ENCODE results near the gene LRPAP1.
"Not testable (repeated sequence)": the region's sequence is repeated elsewhere in the genome, so short reads cannot be mapped to it uniquely, and the experiment has no call there.

LRPAP1 gene

GRCh38 chr4:3513807-3514206, 18.4 kb downstream of the LRPAP1 start:
- Histone ChIP-seq H4K91ac (ENCODE audit: low read length) (no peak overlapping the region), H3K27me3 (ENCODE audit: control insufficient read depth in 1 of 2, insufficient read depth in 1 of 2, low read length in 2 of 2) (no peaks in the 10 kb centered on the region), H2BK5ac (ENCODE audit: low read depth, low read length, poor library complexity, severe bottlenecking) (no peak overlapping the region), H4K8ac (ENCODE audit: low read length) (no peak overlapping the region), H3K4ac (ENCODE audit: low read depth in 1 of 2, low read length in 2 of 2) (no peak overlapping the region), H3K9ac (ENCODE audit: low read length) (no peak overlapping the region), H3K79me1 (replicated peaks; ENCODE audit: low read length, poor library complexity, severe bottlenecking) (peaks cover 22% of the 10 kb centered on the region), H2AFZ (ENCODE audit: low read depth, low read length) (no peak overlapping the region), H2BK120ac (ENCODE audit: low read depth, low read length) (no peak overlapping the region), H3K23ac (ENCODE audit: low read length in 2 of 2) (no peak overlapping the region), H3K14ac (ENCODE audit: low read length in 2 of 2) (no peak overlapping the region), H2BK15ac (ENCODE audit: low read depth, poor library complexity, severe bottlenecking) (no peak overlapping the region), H3K4me3 (ENCODE audit: insufficient read depth in 1 of 2, low read depth in 1 of 2, low read length in 2 of 2) (no peak overlapping the region), H3K36me3 (ENCODE audit: control insufficient read depth in 1 of 2, insufficient read depth in 2 of 2, low read depth in 1 of 2, low read length in 2 of 2) (peaks cover 90 to 94% of the 10 kb centered on the region in 2 experiments), H2BK12ac (ENCODE audit: low read length in 2 of 2) (no peak overlapping the region), H2AK5ac (ENCODE audit: low read length, severe bottlenecking) (no peak overlapping the region), H3K4me2 (ENCODE audit: low read length, poor library complexity, severe bottlenecking) (no peak overlapping the region), H3K27ac (ENCODE audit: low read length, poor library complexity, severe bottlenecking) (no peak overlapping the region), H3K9me3 (ENCODE audit: control insufficient read depth, low read length) (no peaks in the 10 kb centered on the region), H3K18ac (ENCODE audit: low read depth in 1 of 2, low read length in 2 of 2) (no peak overlapping the region), H3K4me1 (ENCODE audit: control insufficient read depth, insufficient read depth, low read depth, low read length) (no peaks in the 10 kb centered on the region)
- DNase-seq, result no peak
- 96% methylated on average over 18 of the region's 18 CpGs for WGBS

GRCh38 chr4:3512719-3513118, 19.5 kb downstream of the LRPAP1 start:
- Histone ChIP-seq H3K27ac (ENCODE audit: low read length, poor library complexity, severe bottlenecking) (no peak overlapping the region), H2BK120ac (ENCODE audit: low read depth, low read length) (no peak overlapping the region), H4K8ac (ENCODE audit: low read length) (no peak overlapping the region), H2BK12ac (ENCODE audit: low read length in 2 of 2) (no peak overlapping the region), H2AK5ac (ENCODE audit: low read length, severe bottlenecking) (no peak overlapping the region), H4K91ac (ENCODE audit: low read length) (no peak overlapping the region), H3K23ac (ENCODE audit: low read length in 2 of 2) (no peak overlapping the region), H3K4me2 (ENCODE audit: low read length, poor library complexity, severe bottlenecking) (no peak overlapping the region), H3K4ac (ENCODE audit: low read depth in 1 of 2, low read length in 2 of 2) (no peak overlapping the region), H2BK5ac (ENCODE audit: low read depth, low read length, poor library complexity, severe bottlenecking) (no peak overlapping the region), H3K4me1 (ENCODE audit: control insufficient read depth, insufficient read depth, low read depth, low read length) (no peaks in the 10 kb centered on the region), H3K9me3 (ENCODE audit: control insufficient read depth, low read length) (no peaks in the 10 kb centered on the region), H2AFZ (ENCODE audit: low read depth, low read length) (no peak overlapping the region), H3K4me3 (ENCODE audit: insufficient read depth in 1 of 2, low read depth in 1 of 2, low read length in 2 of 2) (no peak overlapping the region), H3K14ac (ENCODE audit: low read length in 2 of 2) (no peak overlapping the region), H3K79me1 (replicated peaks; ENCODE audit: low read length, poor library complexity, severe bottlenecking) (peaks cover 25% of the 10 kb centered on the region), H3K27me3 (ENCODE audit: control insufficient read depth in 1 of 2, insufficient read depth in 1 of 2, low read length in 2 of 2) (no peaks in the 10 kb centered on the region), H3K9ac (ENCODE audit: low read length) (no peak overlapping the region), H2BK15ac (ENCODE audit: low read depth, poor library complexity, severe bottlenecking) (no peak overlapping the region), H3K18ac (ENCODE audit: low read depth in 1 of 2, low read length in 2 of 2) (no peak overlapping the region), H3K36me3 (ENCODE audit: control insufficient read depth in 1 of 2, insufficient read depth in 2 of 2, low read depth in 1 of 2, low read length in 2 of 2) (peaks cover 88 to 90% of the 10 kb centered on the region in 2 experiments)
- 97% methylated on average over 22 of the region's 22 CpGs for WGBS
- DNase-seq, result no peak

DNA sequence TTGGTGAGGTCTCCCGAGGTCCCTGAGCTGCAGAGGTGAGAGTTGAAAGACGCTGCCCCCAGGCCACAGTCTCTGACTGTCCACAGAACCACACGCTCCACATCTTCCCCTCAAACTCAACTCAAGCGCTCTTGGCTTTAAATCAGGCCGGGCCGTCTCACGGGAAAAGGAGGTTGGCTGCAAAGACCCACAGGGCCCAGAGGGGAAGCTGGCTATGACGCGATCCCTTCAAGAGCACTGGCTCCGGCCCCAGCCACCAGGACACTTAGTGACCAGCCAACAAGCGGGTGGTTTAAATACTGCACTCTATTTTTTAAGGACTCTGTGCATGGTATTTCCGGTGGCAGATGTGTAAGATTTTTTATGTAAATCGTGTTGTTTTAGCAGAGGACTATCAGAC, 19.9 kb downstream of the LRPAP1 start:
- Histone ChIP-seq H2AFZ (ENCODE audit: low read depth, low read length) (no peak overlapping the region), H3K4me3 (ENCODE audit: insufficient read depth in 1 of 2, low read depth in 1 of 2, low read length in 2 of 2) (no peak overlapping the region), H2AK5ac (ENCODE audit: low read length, severe bottlenecking) (no peak overlapping the region), H2BK15ac (ENCODE audit: low read depth, poor library complexity, severe bottlenecking) (no peak overlapping the region), H3K4me1 (ENCODE audit: control insufficient read depth, insufficient read depth, low read depth, low read length) (no peaks in the 10 kb centered on the region), H3K18ac (ENCODE audit: low read depth in 1 of 2, low read length in 2 of 2) (no peak overlapping the region), H2BK5ac (ENCODE audit: low read depth, low read length, poor library complexity, severe bottlenecking) (no peak overlapping the region), H2BK12ac (ENCODE audit: low read length in 2 of 2) (no peak overlapping the region), H3K9me3 (ENCODE audit: control insufficient read depth, low read length) (no peaks in the 10 kb centered on the region), H3K14ac (ENCODE audit: low read length in 2 of 2) (no peak overlapping the region), H3K27me3 (ENCODE audit: control insufficient read depth in 1 of 2, insufficient read depth in 1 of 2, low read length in 2 of 2) (no peaks in the 10 kb centered on the region), H4K91ac (ENCODE audit: low read length) (no peak overlapping the region), H3K23ac (ENCODE audit: low read length in 2 of 2) (no peak overlapping the region), H4K8ac (ENCODE audit: low read length) (no peak overlapping the region), H3K4me2 (ENCODE audit: low read length, poor library complexity, severe bottlenecking) (no peak overlapping the region), H2BK120ac (ENCODE audit: low read depth, low read length) (no peak overlapping the region), H3K9ac (ENCODE audit: low read length) (no peak overlapping the region), H3K36me3 (ENCODE audit: control insufficient read depth in 1 of 2, insufficient read depth in 2 of 2, low read depth in 1 of 2, low read length in 2 of 2) (peaks cover 84 to 88% of the 10 kb centered on the region in 2 experiments), H3K79me1 (replicated peaks; ENCODE audit: low read length, poor library complexity, severe bottlenecking) (peaks cover 25% of the 10 kb centered on the region), H3K4ac (ENCODE audit: low read depth in 1 of 2, low read length in 2 of 2) (no peak overlapping the region), H3K27ac (ENCODE audit: low read length, poor library complexity, severe bottlenecking) (no peak overlapping the region)
- 96% methylated on average over 13 of the region's 13 CpGs for WGBS
- DNase-seq, result no peak

DNA sequence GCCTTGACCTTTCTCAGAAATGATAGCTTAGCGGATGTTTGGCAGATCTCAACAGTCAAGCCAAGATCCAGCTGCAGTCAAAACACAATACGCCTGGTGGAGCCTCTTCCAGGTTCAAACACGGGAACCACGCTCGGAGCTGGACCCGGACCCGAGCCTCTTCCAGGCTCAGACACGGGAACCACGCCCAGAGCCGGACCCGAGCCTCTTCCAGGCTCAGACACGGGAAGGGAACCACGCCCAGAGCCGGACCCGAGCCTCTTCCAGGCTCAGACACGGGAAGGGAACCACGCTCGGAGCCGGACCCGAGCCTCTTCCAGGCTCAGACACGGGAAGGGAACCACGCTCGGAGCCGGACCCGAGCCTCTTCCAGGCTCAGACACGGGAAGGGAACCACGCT, 20.6 kb downstream of the LRPAP1 start:
- H3K27ac ChIP-seq (ENCODE audit: low read length, poor library complexity, severe bottlenecking); H3K18ac ChIP-seq (ENCODE audit: low read depth in 1 of 2, low read length in 2 of 2); H3K4me3 ChIP-seq (ENCODE audit: insufficient read depth in 1 of 2, low read depth in 1 of 2, low read length in 2 of 2); H3K4me1 ChIP-seq (ENCODE audit: control insufficient read depth, insufficient read depth, low read depth, low read length); H3K14ac ChIP-seq (ENCODE audit: low read length in 2 of 2); H3K9ac ChIP-seq (ENCODE audit: low read length); H3K23ac ChIP-seq (ENCODE audit: low read length in 2 of 2); H2BK5ac ChIP-seq (ENCODE audit: low read depth, low read length, poor library complexity, severe bottlenecking); H3K9me3 ChIP-seq (ENCODE audit: control insufficient read depth, low read length); H2BK15ac ChIP-seq (ENCODE audit: low read depth, poor library complexity, severe bottlenecking); H3K4me2 ChIP-seq (ENCODE audit: low read length, poor library complexity, severe bottlenecking); H2BK120ac ChIP-seq (ENCODE audit: low read depth, low read length); H4K91ac ChIP-seq (ENCODE audit: low read length); H2BK12ac ChIP-seq (ENCODE audit: low read length in 2 of 2); DNase-seq; H4K8ac ChIP-seq (ENCODE audit: low read length); H3K27me3 ChIP-seq (ENCODE audit: control insufficient read depth in 1 of 2, insufficient read depth in 1 of 2, low read length in 2 of 2); H2AFZ ChIP-seq (ENCODE audit: low read depth, low read length); H3K4ac ChIP-seq (ENCODE audit: low read depth in 1 of 2, low read length in 2 of 2); H2AK5ac ChIP-seq (ENCODE audit: low read length, severe bottlenecking): not testable (repeated sequence)
- Histone ChIP-seq H3K79me1 (replicated peaks; ENCODE audit: low read length, poor library complexity, severe bottlenecking) (peaks cover 28% of the 10 kb centered on the region), H3K36me3 (ENCODE audit: control insufficient read depth in 1 of 2, insufficient read depth in 2 of 2, low read depth in 1 of 2, low read length in 2 of 2) (peaks cover 81 to 84% of the 10 kb centered on the region in 2 experiments)
- WGBS, result 98% methylated on average over 15 of the region's 27 CpGs

All from mesenchymal stem cell (in vitro differentiated cells and primary cell).